Vagina (tissue), 2 donors: ENCODE measurements around the gene RBM33.

ENCODE experiments used
- CTCF ChIP-seq, 3 experiments: fragments of 450-650 bp in 2 of 3; fragments of 200-600 bp in 1 of 3; sonication (generic) in 1 of 3; IDR thresholded peaks; one replicate each; pipeline ENCODE4 v1.5.1; 2017 to 2019; ENCODE audit warnings: antibody characterized with exemption in 3 of 3, mild to moderate bottlenecking in 2 of 3, moderate library complexity in 2 of 3
- POLR2A ChIP-seq, 2 donors: fragments of 450-650 bp; IDR thresholded peaks; one replicate each; pipeline ENCODE4 v1.6.1; 2017; ENCODE audit warnings: antibody characterized with exemption in 2 of 2, mild to moderate bottlenecking in 2 of 2, moderate library complexity in 2 of 2
- POLR2AphosphoS5 ChIP-seq, 2 donors: sonication (generic); formaldehyde crosslinking; IDR thresholded peaks; one replicate each; pipeline ENCODE4 v1.9.0; 2017; ENCODE audit warnings: antibody characterized with exemption in 2 of 2, mild to moderate bottlenecking in 2 of 2, low read depth in 1 of 2; ENCODE audit not compliant: insufficient read depth in 1 of 2

DNA sequence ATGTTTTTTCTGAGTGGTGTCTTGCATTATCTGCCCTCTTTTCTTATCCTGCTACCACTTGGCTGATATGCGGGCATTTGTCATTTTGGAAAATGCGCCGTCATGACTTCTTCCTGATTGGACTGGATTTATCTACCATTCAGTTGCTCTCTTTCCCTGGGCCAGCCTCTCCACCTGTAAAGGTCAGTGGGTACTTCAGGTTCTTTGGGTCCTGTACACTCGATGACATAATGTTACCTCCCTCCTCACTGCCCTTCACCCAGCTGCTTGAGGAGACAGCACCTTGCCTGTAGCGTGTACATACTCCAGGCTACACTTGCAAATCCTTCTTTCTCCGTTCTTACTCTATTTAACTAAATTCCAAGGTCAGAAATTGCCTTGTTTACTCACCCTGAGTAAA is 83.7 kb downstream of the RBM33 start:
- TF ChIP-seq CTCF (IDR thresholded peaks at IDR 0.05) (no peak), POLR2AphosphoS5 (IDR thresholded peaks at IDR 0.05; ENCODE audit: insufficient read depth in 1 of 2, low read depth in 1 of 2) (no peak), POLR2A (IDR thresholded peaks at IDR 0.05) (no peak)
